D721Med (cell line): ENCODE results near the gene ZFP1.

ENCODE experiments used
- DNase-seq: peaks from one replicate; pipeline ENCODE4 v3.0.0; 2011; ENCODE audit warnings: low spot score; ENCODE audit not compliant: insufficient read length
- FAIRE-seq: peaks from 2 replicates; lab custom pipeline; 2011; peaks lifted over from hg19 to GRCh38; lab: Jason Lieb, UNC
- TF ChIP-seq, protein P1 (sequence below): IDR thresholded peaks from 2 replicates; pipeline ENCODE4 v1.5.1; 2012; ENCODE audit warnings: mild to moderate bottlenecking, control low read depth; ENCODE audit not compliant: insufficient read depth; ENCODE audit errors: missing control alignments

Gene ZFP1

DNA sequence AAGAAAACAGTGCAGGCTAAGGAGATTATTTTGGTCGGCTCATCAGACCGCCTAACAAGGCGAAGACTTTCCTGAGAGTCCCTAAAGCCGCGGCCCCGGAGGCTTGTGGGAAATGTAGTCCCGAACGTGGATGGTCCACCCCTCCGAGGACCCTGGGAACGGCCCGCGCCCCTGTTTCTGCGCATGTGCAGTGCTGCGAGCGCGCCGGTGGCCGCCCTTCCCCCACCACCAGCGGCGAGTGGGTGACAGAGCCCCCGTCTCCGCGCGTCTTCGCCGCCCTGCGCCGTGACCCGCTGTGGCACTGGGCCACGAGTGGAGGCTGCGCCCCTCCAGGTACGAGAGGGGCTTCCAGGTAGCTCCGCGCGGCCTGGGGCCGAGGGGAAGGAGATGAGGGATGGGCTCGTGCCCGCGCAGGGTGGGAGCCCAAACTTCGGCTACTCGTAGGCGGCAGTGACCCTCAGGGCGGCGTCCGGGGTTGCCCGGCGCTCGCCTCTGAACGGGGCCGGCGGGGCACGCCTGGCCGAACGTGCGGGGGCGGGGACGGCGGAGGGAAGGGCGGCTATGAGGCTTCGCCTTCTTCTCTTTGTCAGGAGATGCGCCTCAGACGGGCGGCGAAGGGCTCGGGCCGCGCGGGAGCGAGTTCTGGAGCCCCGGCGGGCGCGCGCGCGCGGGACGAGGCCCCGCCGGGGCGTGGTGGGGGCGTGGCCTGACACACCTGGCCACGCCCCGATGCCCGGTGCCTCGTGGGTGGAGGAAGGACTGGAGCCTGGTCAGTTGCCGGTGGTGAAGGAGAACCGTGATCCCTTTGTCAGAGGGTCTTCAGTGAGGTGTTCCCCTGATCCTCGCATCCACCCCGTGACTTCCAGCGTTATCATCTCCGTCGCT is at the start of gene ZFP1:
ZFP1 (plus strand) TSS at position 214 of the 885 bp plus-strand sequence. CDS start 4,428 bp downstream, outside the sequence.
- no peak for FAIRE-seq
- DNase-seq: peak; percentile 24
- TF ChIP-seq, protein P1, sequence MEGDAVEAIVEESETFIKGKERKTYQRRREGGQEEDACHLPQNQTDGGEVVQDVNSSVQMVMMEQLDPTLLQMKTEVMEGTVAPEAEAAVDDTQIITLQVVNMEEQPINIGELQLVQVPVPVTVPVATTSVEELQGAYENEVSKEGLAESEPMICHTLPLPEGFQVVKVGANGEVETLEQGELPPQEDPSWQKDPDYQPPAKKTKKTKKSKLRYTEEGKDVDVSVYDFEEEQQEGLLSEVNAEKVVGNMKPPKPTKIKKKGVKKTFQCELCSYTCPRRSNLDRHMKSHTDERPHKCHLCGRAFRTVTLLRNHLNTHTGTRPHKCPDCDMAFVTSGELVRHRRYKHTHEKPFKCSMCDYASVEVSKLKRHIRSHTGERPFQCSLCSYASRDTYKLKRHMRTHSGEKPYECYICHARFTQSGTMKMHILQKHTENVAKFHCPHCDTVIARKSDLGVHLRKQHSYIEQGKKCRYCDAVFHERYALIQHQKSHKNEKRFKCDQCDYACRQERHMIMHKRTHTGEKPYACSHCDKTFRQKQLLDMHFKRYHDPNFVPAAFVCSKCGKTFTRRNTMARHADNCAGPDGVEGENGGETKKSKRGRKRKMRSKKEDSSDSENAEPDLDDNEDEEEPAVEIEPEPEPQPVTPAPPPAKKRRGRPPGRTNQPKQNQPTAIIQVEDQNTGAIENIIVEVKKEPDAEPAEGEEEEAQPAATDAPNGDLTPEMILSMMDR: no peak

DNA sequence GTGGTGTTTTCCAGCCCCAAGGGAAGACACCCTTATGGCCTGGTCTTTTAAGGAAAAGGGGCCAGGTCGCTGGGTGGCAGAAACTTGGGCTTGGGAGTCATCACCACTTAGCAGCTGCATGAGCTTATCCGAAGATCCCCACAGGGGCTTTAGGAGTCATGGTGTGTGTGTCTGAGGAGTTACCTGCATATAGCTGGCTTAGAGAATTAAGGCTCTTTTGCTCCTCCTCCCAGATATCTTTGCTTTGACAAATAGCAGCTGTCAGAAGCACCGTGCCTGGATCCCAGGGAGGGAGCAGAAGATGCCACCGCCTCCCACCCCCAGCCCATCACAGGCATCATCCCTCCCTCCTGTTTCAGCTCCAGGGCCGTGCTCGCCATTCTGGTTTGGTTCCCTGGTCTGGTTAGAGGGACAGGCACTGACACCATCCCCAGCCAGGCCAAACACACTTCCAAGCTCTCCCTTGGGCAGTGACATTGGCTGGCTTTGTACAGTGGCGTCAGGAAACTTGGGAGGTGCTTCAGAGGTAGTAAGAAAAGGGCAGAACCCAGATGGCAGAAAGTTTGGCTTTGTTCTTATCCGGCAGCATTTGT is 49.2 kb upstream of the ZFP1 start:
- DNase-seq: peak; percentile 42
- no peak for FAIRE-seq
- TF ChIP-seq, protein P1: no peak

DNA sequence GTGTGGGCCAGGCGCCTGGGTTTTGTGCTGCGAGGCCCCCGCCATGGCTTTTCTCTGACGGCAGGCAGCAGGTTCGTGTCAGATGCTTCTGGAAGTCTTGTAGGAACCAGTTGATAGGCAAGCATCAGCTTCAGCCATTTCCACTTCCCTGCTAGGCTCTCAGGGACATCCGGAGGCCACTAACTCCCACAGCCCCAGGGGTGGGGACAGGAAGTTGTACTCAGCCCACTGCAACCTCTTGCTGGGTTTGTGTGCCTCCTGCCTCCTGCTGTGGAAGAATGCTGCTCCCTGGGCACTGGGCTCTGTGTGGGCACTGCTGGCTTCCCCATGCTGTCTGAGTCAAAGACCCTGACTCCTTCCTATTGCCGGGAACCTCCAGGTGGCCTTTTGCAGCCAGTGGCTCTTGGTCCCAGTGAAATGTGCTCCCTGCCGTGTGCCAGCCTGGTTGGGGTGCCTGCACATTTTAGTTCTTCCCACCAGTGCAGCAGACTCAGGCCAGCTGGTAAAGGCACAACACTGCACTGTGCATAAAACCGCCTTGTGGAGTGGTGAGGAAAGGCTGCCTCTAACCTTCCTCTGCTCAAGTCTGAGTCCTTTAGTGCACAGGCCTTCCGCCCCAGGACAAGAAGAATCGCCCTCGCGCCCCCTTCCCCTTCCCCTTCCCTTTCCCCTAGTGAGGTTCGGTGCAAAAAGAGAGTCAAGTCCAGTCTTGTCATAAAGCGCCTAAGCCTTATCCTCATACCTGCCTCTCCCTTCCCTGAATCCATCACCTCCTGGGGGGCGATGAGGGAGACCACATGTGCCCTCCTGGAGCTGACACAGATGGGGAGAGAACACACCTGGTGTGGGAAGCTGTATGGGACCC is 48.4 kb upstream of the ZFP1 start:
- FAIRE-seq (no peak), DNase-seq (no peak)
- TF ChIP-seq, protein P1: no peak

DNA sequence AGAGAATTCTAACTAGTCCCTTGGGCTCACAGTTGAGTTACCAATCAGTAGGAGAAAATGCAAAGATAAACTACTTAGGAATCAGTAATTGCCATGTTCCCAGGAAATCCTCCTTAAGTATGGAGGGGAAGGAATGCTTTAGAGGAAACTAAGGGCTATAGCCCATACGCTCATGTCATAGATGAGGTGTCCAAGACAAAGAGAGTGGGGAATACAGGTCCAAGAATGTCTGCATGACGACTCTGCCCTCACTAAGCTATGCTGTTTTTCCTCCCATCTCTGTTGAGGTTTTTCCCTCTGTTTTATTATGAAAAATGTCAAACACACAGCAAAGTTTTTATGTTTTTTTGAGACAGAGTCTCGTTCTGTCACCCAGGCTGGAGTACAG is 47.7 kb upstream of the ZFP1 start:
- DNase-seq: no peak
- TF ChIP-seq, protein P1: no peak
- FAIRE-seq: no peak

DNA sequence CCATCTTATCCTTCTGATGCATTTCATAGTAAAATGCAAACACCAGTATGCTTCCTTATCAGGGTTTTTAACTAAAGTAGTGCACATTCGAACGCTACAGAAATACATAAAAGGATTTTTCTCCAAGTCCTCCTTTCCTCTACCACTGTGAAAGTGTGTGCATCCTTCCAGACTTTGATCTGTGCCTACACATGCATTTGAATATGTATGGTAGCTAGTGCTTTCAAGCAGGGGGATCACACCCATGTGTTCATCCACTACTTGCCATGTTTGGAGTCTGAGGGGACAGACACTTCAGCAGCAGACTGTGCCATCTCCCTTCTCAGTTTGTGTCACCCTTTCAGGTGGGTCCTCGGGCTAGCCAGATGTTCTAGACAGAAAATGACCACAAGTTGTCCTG is 46.7 kb upstream of the ZFP1 start:
- TF ChIP-seq, protein P1: no peak
- FAIRE-seq (no peak), DNase-seq (no peak)

DNA sequence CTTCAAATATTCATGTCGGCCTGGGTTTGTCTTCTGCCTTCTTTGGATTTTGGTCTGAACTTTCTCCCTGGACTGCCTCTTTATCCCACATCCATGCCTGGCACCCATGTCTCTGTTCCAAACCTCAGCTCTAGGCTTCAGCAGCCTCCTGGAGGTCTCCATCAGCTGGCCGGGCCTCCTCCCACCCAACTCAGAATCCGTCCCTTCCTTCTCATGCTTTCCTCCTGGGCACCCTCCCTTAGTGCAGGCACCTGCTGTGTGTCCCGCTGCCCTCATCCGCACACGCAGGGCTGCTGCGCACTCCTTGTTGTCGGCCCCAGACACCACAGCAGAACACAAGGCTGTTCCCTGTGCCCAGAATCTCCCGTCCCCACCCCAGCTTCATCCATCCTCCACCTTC is 45.7 kb upstream of the ZFP1 start:
- DNase-seq (no peak), FAIRE-seq (no peak)
- TF ChIP-seq, protein P1: no peak
